K562 (cell line): Measurements from ENCODE around the gene RELCH. TPM values are rescaled to one million over a fixed set of nuclear protein-coding genes. Genes with fewer than 3 reads are reported as not detected.

ENCODE experiments used
- ATAC-seq: fragments of 200-7000 bp; cut with Tn5 transposase; 3 replicates; pipeline ENCODE4 v1.9.1; 2020; ENCODE audit warnings: moderate library complexity
- BruUV-seq: library from RNA; stranded (reverse); fragments of 400-500 nt; replicated peaks from 2 replicates; lab custom pipeline; 2021; lab: Mats Ljungman, UMichigan
- CTCF ChIA-PET: fragments of 300-600 bp; formaldehyde crosslinking; extraction: SDS; loops from one replicate; lab custom pipeline; 2021; ENCODE audit warnings: low intra/inter-chr PET ratio; lab: Yijun Ruan, JAX
- POLR2A ChIA-PET: fragments of 300-600, 350-650 bp; sonication (Branson Sonifier 250); formaldehyde crosslinking; extraction: SDS; loops from one replicate; lab custom pipeline; 2021; ENCODE audit warnings: antibody characterized with exemption, inconsistent platforms; lab: Yijun Ruan, JAX
- DNase-seq, 4 experiments: peaks; one replicate each; pipeline versions ENCODE4 v3.0.0 to v3.0.0-alpha.2; 2011 to 2018; ENCODE audit warnings: low spot score in 3 of 4, mixed read lengths in 3 of 4; ENCODE audit errors: extremely low read depth in 1 of 4
- FAIRE-seq: peaks from 2 replicates; lab custom pipeline; 2011; peaks lifted over from hg19 to GRCh38; lab: Jason Lieb, UNC
- H2AFZ ChIP-seq: 2 replicates; pipeline ENCODE4 v1.6.0; 2011; ENCODE audit warnings: low read depth, low read length, control low read depth, inconsistent platforms
- H3K27ac ChIP-seq: fragments of 200-600 bp; 3 replicates; pipeline ENCODE4 v1.8.0; 2011; ENCODE audit warnings: low read depth, mild to moderate bottlenecking, control low read depth, inconsistent platforms, low read length, moderate library complexity, mixed read lengths; ENCODE audit errors: extremely low read depth
- H3K27me3 ChIP-seq, 2 experiments: fragments of 300-600 bp in 1 of 2; 2 replicates in 1 of 2; 3 replicates in 1 of 2; pipeline versions ENCODE4 v1.6.0 to v1.8.0; 2011; ENCODE audit warnings: inconsistent platforms in 2 of 2, low read length in 2 of 2, mild to moderate bottlenecking in 1 of 2, mixed read lengths in 1 of 2, moderate library complexity in 1 of 2; ENCODE audit not compliant: control insufficient read depth in 2 of 2, insufficient read depth in 2 of 2
- H3K36me3 ChIP-seq: fragments of 300-600 bp; 3 replicates; pipeline ENCODE4 v1.8.0; 2011; ENCODE audit warnings: mild to moderate bottlenecking, low read length, inconsistent platforms; ENCODE audit not compliant: control insufficient read depth, insufficient read depth
- H3K4me1 ChIP-seq, 2 experiments: fragments of 200-600 bp in 1 of 2; replicated peaks in 1 of 2; 2 replicates in 1 of 2; 3 replicates in 1 of 2; pipeline versions ENCODE4 v1.5.1 to v1.8.0; 2011; ENCODE audit warnings: inconsistent platforms in 2 of 2, low read length in 2 of 2, mild to moderate bottlenecking in 1 of 2, mixed read lengths in 1 of 2, moderate library complexity in 1 of 2; ENCODE audit not compliant: control insufficient read depth in 2 of 2, insufficient read depth in 2 of 2
- H3K4me2 ChIP-seq: 2 replicates; pipeline ENCODE4 v1.6.1; 2011; ENCODE audit warnings: low read length, control low read depth, inconsistent platforms, mixed read lengths; ENCODE audit not compliant: insufficient read depth
- H3K4me3 ChIP-seq: fragments of 200-600 bp; sonication (generic), shearing (Covaris generic); 2 replicates; pipeline ENCODE4 v1.5.1; 2016; ENCODE audit warnings: control low read depth, inconsistent platforms
- H3K79me2 ChIP-seq: fragments of 200-600 bp; 3 replicates; pipeline ENCODE4 v1.8.0; 2011; ENCODE audit warnings: low read length, inconsistent platforms; ENCODE audit not compliant: control insufficient read depth, insufficient read depth
- H3K9ac ChIP-seq, 2 experiments: 2 replicates each; pipeline versions ENCODE4 v1.6.0 to v1.6.1; 2011; ENCODE audit warnings: low read depth in 2 of 2, low read length in 2 of 2, control low read depth in 1 of 2, inconsistent platforms in 1 of 2, mild to moderate bottlenecking in 1 of 2, mixed read lengths in 1 of 2; ENCODE audit not compliant: insufficient read depth in 1 of 2
- H3K9me1 ChIP-seq: one replicate; pipeline ENCODE4 v1.6.0; 2011; ENCODE audit warnings: inconsistent platforms, mild to moderate bottlenecking, low read length, moderate library complexity; ENCODE audit not compliant: control insufficient read depth, insufficient read depth
- H3K9me3 ChIP-seq: replicated peaks from 2 replicates; pipeline ENCODE4 v1.5.1; 2011; ENCODE audit warnings: low read depth, low read length, inconsistent platforms; ENCODE audit not compliant: control insufficient read depth, insufficient read depth
- H4K20me1 ChIP-seq: replicated peaks from 2 replicates; pipeline ENCODE4 v1.6.1; 2011; ENCODE audit warnings: low read length, inconsistent platforms, mixed read lengths; ENCODE audit not compliant: control insufficient read depth, insufficient read depth
- ATF1 ChIP-seq, 2 experiments: fragments of 450-650 bp in 1 of 2; IDR thresholded peaks; 2 replicates each; pipeline ENCODE4 v1.6.1; 2016; ENCODE audit warnings: missing compliant biosample characterization in 1 of 2, missing genetic modification characterization in 1 of 2
- CHD2 ChIP-seq: IDR thresholded peaks from 2 replicates; pipeline ENCODE4 v1.6.1; 2011; ENCODE audit warnings: low read depth, low read length
- FOXJ3 ChIP-seq: sonication (generic); formaldehyde crosslinking; IDR thresholded peaks from 2 replicates; pipeline ENCODE4 v1.4.0; 2020; ENCODE audit warnings: mild to moderate bottlenecking, missing genetic modification reagents
- FOXK2 ChIP-seq, 2 experiments: fragments of 450-650 bp; IDR thresholded peaks in 1 of 2; conservative IDR thresholded peaks in 1 of 2; 2 replicates each; pipeline ENCODE4 v1.6.1; 2016; ENCODE audit warnings: low read depth in 2 of 2, mild to moderate bottlenecking in 1 of 2
- PHB ChIP-seq: fragments of 250-450 bp; sonication (Bioruptor Pico); IDR thresholded peaks from 2 replicates; pipeline ENCODE4 v1.5.0; 2021
- SPI1 ChIP-seq: IDR thresholded peaks from 2 replicates; pipeline ENCODE4 v1.6.1; 2011; ENCODE audit warnings: low read depth, low read length, control low read depth, borderline replicate concordance
- ZNF124 ChIP-seq: sonication (generic); formaldehyde crosslinking; IDR thresholded peaks from 2 replicates; pipeline ENCODE4 v1.8.1; 2022; ENCODE audit warnings: missing genetic modification reagents
- ZNF316 ChIP-seq: fragments of 450-650 bp; IDR thresholded peaks from 2 replicates; pipeline ENCODE4 v1.6.1; 2016
- WGBS: fragments of 100-300 bp; shearing (Covaris generic); methylation state at CpG from one replicate; pipeline ENCODE4 v1.1.6; 2016; ENCODE audit warnings: low coverage, mixed read lengths; ENCODE audit not compliant: insufficient coverage; ENCODE audit errors: missing lambda C conversion rate; 5-methylcytosine and 5-hydroxymethylcytosine counted together
- in situ Hi-C: fragments of 300-500 bp; cut with MboI; formaldehyde crosslinking; loops from 4 replicates; pipeline ENCODE4 v1.15.0; 2018; ENCODE audit warnings: inconsistent platforms, mixed read lengths
- intact Hi-C: fragments of 100-400 bp; cut with micrococcal nuclease; formaldehyde crosslinking; loops from 2 replicates; pipeline ENCODE4 v1.14.2; 2022
- polyA plus RNA-seq, 8 experiments: library from polyadenylated mRNA; depleted of rRNA in 4 of 8; stranded (reverse) in 5 of 8; unstranded in 3 of 8; fragments of >200 nt; fragmentation: Nextera tagmentation in 2 of 8; fragmentation: Illumina TruSeq in 1 of 8; extraction: Ambion mirVana in 2 of 8; extraction: Trizol in 1 of 8; gene quantifications; 2 replicates each; pipeline versions ENCODE4 v1.2.1 to v1.2.3, GENCODE V29; 2011 to 2014; ENCODE audit warnings: inconsistent platforms in 1 of 8, missing spikeins in 1 of 8
- total RNA-seq, 7 experiments: library from RNA; depleted of rRNA in 6 of 7; stranded (reverse); fragments of >200 nt in 6 of 7; fragmentation: Illumina TruSeq in 2 of 7; extraction: Trizol in 2 of 7; gene quantifications; 2 replicates each; pipeline versions ENCODE4 v1.2.1 to v1.2.3, GENCODE V29; 2011 to 2021; ENCODE audit warnings: low replicate concordance in 1 of 7
- TF ChIP-seq, protein P1 (sequence below): sonication (generic); formaldehyde crosslinking; IDR thresholded peaks from 2 replicates; pipeline ENCODE4 v1.8.1; 2023; ENCODE audit warnings: mild to moderate bottlenecking, missing genetic modification reagents
- TF ChIP-seq, protein P2 (sequence below): fragments of 200-800 bp; sonication (Bioruptor generic); IDR thresholded peaks from 2 replicates; pipeline ENCODE4 v1.6.1; 2017; ENCODE audit warnings: missing genetic modification characterization, missing compliant biosample characterization

Gene RELCH
- total and polyA plus RNA-seq, 9 of the 15 experiments (the other 6 are each of a cell fraction or from before 2014, with no cell fraction given): 1.4 to 13.6 (median 7.6) TPM

DNA sequence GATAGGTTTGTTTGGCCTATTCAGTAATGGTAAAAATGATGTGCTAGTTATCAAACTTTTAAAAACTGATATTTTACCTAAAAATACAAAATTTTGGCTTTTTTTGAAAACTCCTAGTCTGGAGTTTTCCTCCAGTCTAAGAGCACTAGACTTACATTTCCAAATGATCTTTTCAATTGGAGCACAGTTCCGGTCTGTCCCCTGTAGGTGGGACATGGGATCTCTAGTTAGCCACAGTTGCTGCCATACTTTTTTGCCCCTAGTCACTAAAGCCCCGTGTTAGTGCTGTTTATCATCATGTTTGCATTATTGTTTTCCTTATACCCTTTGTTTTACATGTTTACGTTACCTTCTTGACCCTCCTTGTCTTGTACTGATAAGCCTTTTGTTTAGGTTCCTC is 52.4 kb downstream of the RELCH start:
- ChIA-PET POLR2A (no interaction called here), CTCF (no interaction called here)
- no TSS peak for BruUV-seq
- no peaks in the 10 kb centered on the region for H3K9me3 ChIP-seq
- no peak overlapping the region for H3K4me3 ChIP-seq
- no peak for FAIRE-seq
- 74% methylated on average over 3 of the region's 3 CpGs for WGBS
- no peak for ATAC-seq
- H4K20me1 ChIP-seq: no peaks in the 10 kb centered on the region
- intact Hi-C loops: no loop called here
- H3K4me2 ChIP-seq: no peak overlapping the region
- TF ChIP-seq ZNF124 (CRISPR knock-in tag): no peak
- no peak for TF ChIP-seq FOXJ3
- TF ChIP-seq SPI1: no peak
- TF ChIP-seq PHB: no peak
- TF ChIP-seq FOXK2 (conservative IDR thresholded peaks at IDR 0.05 in 1 of 2, IDR thresholded peaks at IDR 0.05 in 1 of 2; ENCODE audit: low read depth in 2 of 2): no peak
- TF ChIP-seq, protein P1, sequence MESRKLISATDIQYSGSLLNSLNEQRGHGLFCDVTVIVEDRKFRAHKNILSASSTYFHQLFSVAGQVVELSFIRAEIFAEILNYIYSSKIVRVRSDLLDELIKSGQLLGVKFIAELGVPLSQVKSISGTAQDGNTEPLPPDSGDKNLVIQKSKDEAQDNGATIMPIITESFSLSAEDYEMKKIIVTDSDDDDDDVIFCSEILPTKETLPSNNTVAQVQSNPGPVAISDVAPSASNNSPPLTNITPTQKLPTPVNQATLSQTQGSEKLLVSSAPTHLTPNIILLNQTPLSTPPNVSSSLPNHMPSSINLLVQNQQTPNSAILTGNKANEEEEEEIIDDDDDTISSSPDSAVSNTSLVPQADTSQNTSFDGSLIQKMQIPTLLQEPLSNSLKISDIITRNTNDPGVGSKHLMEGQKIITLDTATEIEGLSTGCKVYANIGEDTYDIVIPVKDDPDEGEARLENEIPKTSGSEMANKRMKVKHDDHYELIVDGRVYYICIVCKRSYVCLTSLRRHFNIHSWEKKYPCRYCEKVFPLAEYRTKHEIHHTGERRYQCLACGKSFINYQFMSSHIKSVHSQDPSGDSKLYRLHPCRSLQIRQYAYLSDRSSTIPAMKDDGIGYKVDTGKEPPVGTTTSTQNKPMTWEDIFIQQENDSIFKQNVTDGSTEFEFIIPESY (CRISPR knock-in tag): no peak
- no peak for TF ChIP-seq ZNF316
- TF ChIP-seq ATF1 (CRISPR knock-in tag; IDR thresholded peaks at IDR 0.05): no peak
- no peak for TF ChIP-seq ATF1 (tag; IDR thresholded peaks at IDR 0.05)
- TF ChIP-seq CHD2: no peak
- TF ChIP-seq, protein P2, sequence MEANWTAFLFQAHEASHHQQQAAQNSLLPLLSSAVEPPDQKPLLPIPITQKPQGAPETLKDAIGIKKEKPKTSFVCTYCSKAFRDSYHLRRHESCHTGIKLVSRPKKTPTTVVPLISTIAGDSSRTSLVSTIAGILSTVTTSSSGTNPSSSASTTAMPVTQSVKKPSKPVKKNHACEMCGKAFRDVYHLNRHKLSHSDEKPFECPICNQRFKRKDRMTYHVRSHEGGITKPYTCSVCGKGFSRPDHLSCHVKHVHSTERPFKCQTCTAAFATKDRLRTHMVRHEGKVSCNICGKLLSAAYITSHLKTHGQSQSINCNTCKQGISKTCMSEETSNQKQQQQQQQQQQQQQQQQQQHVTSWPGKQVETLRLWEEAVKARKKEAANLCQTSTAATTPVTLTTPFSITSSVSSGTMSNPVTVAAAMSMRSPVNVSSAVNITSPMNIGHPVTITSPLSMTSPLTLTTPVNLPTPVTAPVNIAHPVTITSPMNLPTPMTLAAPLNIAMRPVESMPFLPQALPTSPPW: no peak
- no peak overlapping the region for H3K9ac ChIP-seq
- H3K79me2 ChIP-seq: no peaks in the 10 kb centered on the region
- no peaks in the 10 kb centered on the region for H3K27me3 ChIP-seq
- no peak overlapping the region for H3K27ac ChIP-seq
- in situ Hi-C loops: no loop called here
- H3K4me1 ChIP-seq: no peaks in the 10 kb centered on the region
- H3K9me1 ChIP-seq: no peaks in the 10 kb centered on the region
- no peak overlapping the region for H2AFZ ChIP-seq
- DNase-seq: no peak
- H3K36me3 ChIP-seq: peaks cover 2% of the 10 kb centered on the region; the same call in 1 of the 3 replicates
